Testis (tissue), 2 donors: ENCODE data around the gene PLA2G3.

Experiments
- CTCF ChIP-seq, 3 experiments: fragments of 450-650 bp in 2 of 3; fragments of 200-600 bp in 1 of 3; sonication (generic) in 1 of 3; IDR thresholded peaks; one replicate each; pipeline ENCODE4 v1.5.1; 2016 to 2019; ENCODE audit warnings: antibody characterized with exemption in 3 of 3, mild to moderate bottlenecking in 2 of 3, moderate library complexity in 1 of 3
- POLR2A ChIP-seq: fragments of 450-650 bp; IDR thresholded peaks from one replicate; pipeline ENCODE4 v1.6.1; 2017; ENCODE audit warnings: antibody characterized with exemption, mild to moderate bottlenecking, moderate library complexity

GRCh38 chr22:31120230-31120629 lies 20.1 kb downstream of the PLA2G3 start:
- TF ChIP-seq CTCF (IDR thresholded peaks at IDR 0.05): no peak
- no peak for TF ChIP-seq POLR2A
